Measurements from ENCODE around the gene STOML1. TPM values are rescaled to one million over a fixed set of nuclear protein-coding genes. Genes with fewer than 3 reads are reported as not detected.

The STOML1 gene
- polyA plus RNA-seq, 1 experiment: 18.3 TPM

GRCh38 chr15:73934281-73934680 lies 57.8 kb downstream of the STOML1 start:
- no peak for TF ChIP-seq CTCF (IDR thresholded peaks at IDR 0.05; ENCODE audit: insufficient read depth, low read depth, low read length)
- ChIA-PET POLR2A (no interaction called here), CTCF (no interaction called here)
- Histone ChIP-seq H3K27me3 (ENCODE audit: control insufficient read depth, insufficient read depth, low read length) (no peaks in the 10 kb centered on the region), H3K4me3 (ENCODE audit: low read depth, low read length) (no peak overlapping the region), H3K36me3 (ENCODE audit: control insufficient read depth, insufficient read depth, low read length) (peaks cover 6% of the 10 kb centered on the region)
- no peak for DNase-seq (ENCODE audit: low read depth)

GRCh38 chr15:73932381-73933191 lies 59.5 kb downstream of the STOML1 start:
- Histone ChIP-seq H3K4me3 (ENCODE audit: low read depth, low read length) (no peak overlapping the region), H3K27me3 (ENCODE audit: control insufficient read depth, insufficient read depth, low read length) (no peaks in the 10 kb centered on the region), H3K36me3 (ENCODE audit: control insufficient read depth, insufficient read depth, low read length) (peaks cover 5% of the 10 kb centered on the region)
- DNase-seq (ENCODE audit: low read depth): no peak
- TF ChIP-seq CTCF (IDR thresholded peaks at IDR 0.05; ENCODE audit: insufficient read depth, low read depth, low read length): no peak
- CTCF ChIA-PET: interaction anchor here (1.5 to 1.8 kb wide), 2 partner anchors 17 to 24 kb away, joined by 3 to 5 read pairs; no protein-coding TSS in a partner anchor
- POLR2A ChIA-PET: no interaction called here

DNA sequence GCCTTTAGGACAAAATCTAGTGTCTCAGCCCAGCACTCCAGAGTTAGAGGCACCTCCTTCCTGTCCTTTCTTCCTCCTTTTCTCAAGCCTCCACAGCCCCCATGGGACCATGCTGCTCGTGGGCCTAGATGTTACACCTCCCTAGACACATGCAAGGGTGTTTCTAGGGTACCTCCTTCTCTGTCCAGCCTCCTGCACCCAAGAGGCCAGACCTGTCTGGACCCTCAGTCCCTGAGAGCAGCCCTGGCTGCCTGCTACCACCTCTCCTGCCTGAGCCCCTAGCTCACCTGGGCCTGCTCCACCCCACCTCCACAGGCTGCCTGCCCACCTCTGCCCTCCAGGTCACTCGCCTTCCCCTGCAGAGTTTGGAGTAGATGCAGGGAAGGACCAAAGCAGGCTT lies 60.7 kb downstream of the STOML1 start:
- Histone ChIP-seq H3K27me3 (ENCODE audit: control insufficient read depth, insufficient read depth, low read length) (no peaks in the 10 kb centered on the region), H3K36me3 (ENCODE audit: control insufficient read depth, insufficient read depth, low read length) (peaks cover 5% of the 10 kb centered on the region), H3K4me3 (ENCODE audit: low read depth, low read length) (no peak overlapping the region)
- no peak for TF ChIP-seq CTCF (IDR thresholded peaks at IDR 0.05; ENCODE audit: insufficient read depth, low read depth, low read length)
- CTCF ChIA-PET: interaction anchor here (1.0 kb wide), 1 partner anchor 20 kb away, joined by 3 read pairs; no protein-coding TSS in a partner anchor
- POLR2A ChIA-PET: no interaction called here
- no peak for DNase-seq (ENCODE audit: low read depth)

GRCh38 chr15:73930790-73931281 lies 61.3 kb downstream of the STOML1 start:
- Histone ChIP-seq H3K4me3 (ENCODE audit: low read depth, low read length) (no peak overlapping the region), H3K27me3 (ENCODE audit: control insufficient read depth, insufficient read depth, low read length) (no peaks in the 10 kb centered on the region), H3K36me3 (ENCODE audit: control insufficient read depth, insufficient read depth, low read length) (peaks cover 5% of the 10 kb centered on the region)
- ChIA-PET POLR2A (no interaction called here), CTCF (interaction anchor here (1.0 kb wide), 1 partner anchor 20 kb away, joined by 3 read pairs; no protein-coding TSS in a partner anchor)
- DNase-seq (ENCODE audit: low read depth): no peak
- no peak for TF ChIP-seq CTCF (IDR thresholded peaks at IDR 0.05; ENCODE audit: insufficient read depth, low read depth, low read length)

DNA sequence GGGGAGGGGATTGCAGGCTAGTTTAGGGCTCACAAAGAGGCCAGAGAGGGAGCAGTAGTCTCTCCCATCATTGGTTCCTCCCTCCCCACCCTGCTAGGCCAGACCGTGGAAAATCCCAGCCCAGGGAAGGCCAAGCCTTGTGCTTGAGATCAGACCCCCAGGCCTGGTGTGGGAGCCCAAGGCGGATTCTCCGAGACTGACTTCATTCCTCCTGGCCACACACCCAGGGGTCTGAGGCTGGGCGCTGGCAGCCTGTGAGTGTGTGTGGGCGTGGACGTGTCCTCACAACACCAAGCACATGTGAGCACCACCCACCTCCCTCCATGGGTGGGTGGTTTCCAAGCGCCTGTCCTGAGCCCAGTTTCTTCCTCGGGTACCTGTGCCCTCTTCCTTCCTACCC lies 61.7 kb downstream of the STOML1 start:
- Histone ChIP-seq H3K27me3 (ENCODE audit: control insufficient read depth, insufficient read depth, low read length) (no peaks in the 10 kb centered on the region), H3K36me3 (ENCODE audit: control insufficient read depth, insufficient read depth, low read length) (peaks cover 5% of the 10 kb centered on the region), H3K4me3 (ENCODE audit: low read depth, low read length) (no peak overlapping the region)
- CTCF ChIA-PET: interaction anchor here (1.0 to 1.3 kb wide), 2 partner anchors 21 to 23 kb away, joined by 3 read pairs; no protein-coding TSS in a partner anchor
- peak; percentile 84 for DNase-seq (ENCODE audit: low read depth)
- POLR2A ChIA-PET: no interaction called here
- TF ChIP-seq CTCF (IDR thresholded peaks at IDR 0.05; ENCODE audit: insufficient read depth, low read depth, low read length): no peak

All from BJ (cell line).